Measurements from ENCODE around the gene ZNF385B. TPM values are rescaled to one million over a fixed set of nuclear protein-coding genes. Genes with fewer than 3 reads are reported as not detected.

Gene ZNF385B
- total and polyA plus RNA-seq, 11 donors, result 0.07 to 12.2 (median 2.3) TPM

- intact Hi-C loops (cut with DNase I), result no loop called here
- Histone ChIP-seq H3K4me1 (no peaks in the 10 kb centered on the region), H3K27ac (no peak overlapping the region), H3K27me3 (peaks cover 0 to 26% (median 0%) of the 10 kb centered on the region in 9 donors), H3K9me3 (no peaks in the 10 kb centered on the region), H3K36me3 (no peaks in the 10 kb centered on the region), H3K4me3 (no peak overlapping the region)
- no peak for TF ChIP-seq POLR2A (IDR thresholded peaks at IDR 0.05)
- TF ChIP-seq, protein P1, sequence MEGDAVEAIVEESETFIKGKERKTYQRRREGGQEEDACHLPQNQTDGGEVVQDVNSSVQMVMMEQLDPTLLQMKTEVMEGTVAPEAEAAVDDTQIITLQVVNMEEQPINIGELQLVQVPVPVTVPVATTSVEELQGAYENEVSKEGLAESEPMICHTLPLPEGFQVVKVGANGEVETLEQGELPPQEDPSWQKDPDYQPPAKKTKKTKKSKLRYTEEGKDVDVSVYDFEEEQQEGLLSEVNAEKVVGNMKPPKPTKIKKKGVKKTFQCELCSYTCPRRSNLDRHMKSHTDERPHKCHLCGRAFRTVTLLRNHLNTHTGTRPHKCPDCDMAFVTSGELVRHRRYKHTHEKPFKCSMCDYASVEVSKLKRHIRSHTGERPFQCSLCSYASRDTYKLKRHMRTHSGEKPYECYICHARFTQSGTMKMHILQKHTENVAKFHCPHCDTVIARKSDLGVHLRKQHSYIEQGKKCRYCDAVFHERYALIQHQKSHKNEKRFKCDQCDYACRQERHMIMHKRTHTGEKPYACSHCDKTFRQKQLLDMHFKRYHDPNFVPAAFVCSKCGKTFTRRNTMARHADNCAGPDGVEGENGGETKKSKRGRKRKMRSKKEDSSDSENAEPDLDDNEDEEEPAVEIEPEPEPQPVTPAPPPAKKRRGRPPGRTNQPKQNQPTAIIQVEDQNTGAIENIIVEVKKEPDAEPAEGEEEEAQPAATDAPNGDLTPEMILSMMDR (IDR thresholded peaks at IDR 0.05), result no peak
- WGBS, 4 donors, result 69 to 86% (median 73%) methylated on average over 1 of the region's 1 CpG
- ATAC-seq (no peak), DNase-seq (no peak)
Measured at GRCh38 chr2:179850188-179850587, 11.2 kb downstream of the ZNF385B start.

DNA sequence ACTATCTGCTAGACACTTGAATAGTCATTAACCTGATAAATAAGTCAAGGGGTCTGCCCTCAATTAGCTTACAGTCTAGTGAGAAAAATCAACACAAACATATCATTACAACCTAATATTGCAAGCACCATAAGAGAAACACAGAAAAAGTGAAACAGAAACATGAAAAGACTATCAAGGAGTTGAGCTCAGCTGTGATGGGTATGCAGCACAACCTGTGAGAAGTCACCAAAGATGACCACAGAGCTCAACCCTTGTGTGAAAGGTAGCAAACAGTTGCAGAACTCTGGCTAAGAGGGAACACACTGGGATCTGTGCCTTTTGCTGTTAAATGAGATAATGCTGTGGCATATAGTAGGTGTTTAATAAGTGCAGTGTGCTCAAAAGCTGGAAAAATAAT is 11.7 kb downstream of the ZNF385B start:
- H3K27me3 ChIP-seq, result peaks cover 0 to 23% (median 0%) of the 10 kb centered on the region in 9 donors
- H3K9me3 ChIP-seq, result no peaks in the 10 kb centered on the region
- ATAC-seq (no peak), DNase-seq (no peak)
- no peak overlapping the region for H3K4me3 ChIP-seq
- no peak overlapping the region for H3K27ac ChIP-seq
- no peaks in the 10 kb centered on the region for H3K36me3 ChIP-seq
- TF ChIP-seq, protein P1 (IDR thresholded peaks at IDR 0.05), result no peak
- TF ChIP-seq POLR2A (IDR thresholded peaks at IDR 0.05), result no peak
- H3K4me1 ChIP-seq, result no peaks in the 10 kb centered on the region
- intact Hi-C loops (cut with DNase I), result loop anchor here in 3 of 10 donors (10.0 kb wide), 1 partner anchor 225 kb away; no protein-coding TSS in a partner anchor

- H3K4me3 ChIP-seq, result no peak overlapping the region
- H3K4me1 ChIP-seq, result no peaks in the 10 kb centered on the region
- ATAC-seq (no peak), DNase-seq (no peak)
- no peaks in the 10 kb centered on the region for H3K9me3 ChIP-seq
- H3K27me3 ChIP-seq, result peaks cover 0 to 4% (median 0%) of the 10 kb centered on the region in 9 donors
- intact Hi-C loops (cut with DNase I), result loop anchor here in 6 of 10 donors (5.0 to 10.0 kb wide), 2 partner anchors 231 to 234 kb away; no protein-coding TSS in a partner anchor
- TF ChIP-seq POLR2A (IDR thresholded peaks at IDR 0.05), result no peak
- TF ChIP-seq, protein P1 (IDR thresholded peaks at IDR 0.05), result no peak
- no peaks in the 10 kb centered on the region for H3K36me3 ChIP-seq
- no peak overlapping the region for H3K27ac ChIP-seq
Measured at GRCh38 chr2:179843541-179843940, 17.9 kb downstream of the ZNF385B start.

GRCh38 chr2:179842498-179843153 is 18.8 kb downstream of the ZNF385B start:
- no peaks in the 10 kb centered on the region for H3K4me1 ChIP-seq
- H3K27ac ChIP-seq, result no peak overlapping the region
- DNase-seq (no peak), ATAC-seq (no peak)
- 34 to 42% (median 38%) methylated on average over 4 of the region's 4 CpGs for WGBS, 4 donors
- peaks cover 0 to 4% (median 0%) of the 10 kb centered on the region in 9 donors for H3K27me3 ChIP-seq
- H3K36me3 ChIP-seq, result no peaks in the 10 kb centered on the region
- intact Hi-C loops (cut with DNase I), result loop anchor here in 6 of 10 donors (5.0 to 10.0 kb wide), 2 partner anchors 232 to 235 kb away; no protein-coding TSS in a partner anchor
- no peak overlapping the region for H3K4me3 ChIP-seq
- H3K9me3 ChIP-seq, result no peaks in the 10 kb centered on the region
- TF ChIP-seq POLR2A (IDR thresholded peaks at IDR 0.05), result no peak
- TF ChIP-seq, protein P1 (IDR thresholded peaks at IDR 0.05), result peak in 8 of 12 donors; percentile 14 to 37 (median 23)

Data from heart left ventricle (tissue), 16 donors.